Caco-2 (cell line): ENCODE measurements around the gene TMEM171. TPM values are rescaled to one million over a fixed set of nuclear protein-coding genes. Genes with fewer than 3 reads are reported as not detected.

Experiments used
- BruUV-seq: library from RNA; stranded (reverse); fragments of 400-500 nt; replicated peaks from 2 replicates; lab custom pipeline; 2021; lab: Mats Ljungman, UMichigan
- CTCF ChIA-PET: fragments of 300-600 bp; sonication (Branson Sonifier 250); formaldehyde crosslinking; loops from one replicate; lab custom pipeline; 2022; ENCODE audit warnings: antibody characterized with exemption; lab: Charles Lee
- POLR2A ChIA-PET: fragments of 300-600 bp; sonication (Branson Sonifier 250); formaldehyde crosslinking; loops from one replicate; lab custom pipeline; 2022; ENCODE audit warnings: antibody characterized with exemption; lab: Charles Lee
- DNase-seq, 2 experiments: peaks; one replicate each; pipeline versions ENCODE4 v3.0.0 to v3.0.0-alpha.2; 2020 to 2022
- H3K27me3 ChIP-seq: replicated peaks from 2 replicates; pipeline ENCODE4 v1.6.0; 2011; ENCODE audit warnings: low read length; ENCODE audit not compliant: control insufficient read depth, insufficient read depth
- H3K36me3 ChIP-seq: 2 replicates; pipeline ENCODE4 v1.5.1; 2011; ENCODE audit warnings: low read length; ENCODE audit not compliant: control insufficient read depth, insufficient read depth
- H3K4me1 ChIP-seq: fragments of 250-450 bp; sonication (Bioruptor Pico); 2 replicates; pipeline ENCODE4 v1.5.1; 2020; ENCODE audit warnings: mild to moderate bottlenecking
- H3K4me3 ChIP-seq: 2 replicates; pipeline ENCODE4 v1.5.1; 2011; ENCODE audit warnings: low read depth, mild to moderate bottlenecking, control low read depth, low read length
- H3K9me3 ChIP-seq: fragments of 250-450 bp; sonication (Bioruptor Pico); 2 replicates; pipeline ENCODE4 v1.5.1; 2020; ENCODE audit warnings: mild to moderate bottlenecking, moderate library complexity
- H3K27ac Mint-ChIP-seq: one replicate; pipeline ENCODE4 v1.8.0; 2022; ENCODE audit warnings: mixed read lengths; ENCODE audit not compliant: unreplicated experiment
- H3K27me3 Mint-ChIP-seq: one replicate; pipeline ENCODE4 v1.8.0; 2022; ENCODE audit warnings: mixed read lengths; ENCODE audit not compliant: insufficient read depth, unreplicated experiment
- H3K36me3 Mint-ChIP-seq: one replicate; pipeline ENCODE4 v1.8.0; 2022; ENCODE audit warnings: mild to moderate bottlenecking, mixed read lengths; ENCODE audit not compliant: insufficient read depth, unreplicated experiment
- H3K4me1 Mint-ChIP-seq: one replicate; pipeline ENCODE4 v1.8.0; 2022; ENCODE audit warnings: low read depth, mixed read lengths; ENCODE audit not compliant: unreplicated experiment
- H3K4me3 Mint-ChIP-seq: one replicate; pipeline ENCODE4 v1.8.0; 2022; ENCODE audit warnings: mild to moderate bottlenecking, moderate library complexity, mixed read lengths; ENCODE audit not compliant: unreplicated experiment
- H3K9me3 Mint-ChIP-seq: one replicate; pipeline ENCODE4 v1.8.0; 2022; ENCODE audit warnings: mixed read lengths; ENCODE audit not compliant: unreplicated experiment
- CTCF ChIP-seq, 2 experiments: fragments of 200-600 bp in 1 of 2; IDR thresholded peaks; 1 replicate in 1 of 2; 2 replicates in 1 of 2; pipeline versions ENCODE4 v1.5.1 to v1.8.0; 2011 to 2022; ENCODE audit warnings: antibody characterized with exemption in 1 of 2, control low read depth in 1 of 2, inconsistent platforms in 1 of 2, low read depth in 1 of 2, low read length in 1 of 2, mild to moderate bottlenecking in 1 of 2, moderate library complexity in 1 of 2; ENCODE audit not compliant: insufficient read depth in 1 of 2, severe bottlenecking in 1 of 2, unreplicated experiment in 1 of 2
- intact Hi-C: fragments of 100-400 bp; cut with micrococcal nuclease; formaldehyde crosslinking; loops from one replicate; pipeline ENCODE4 v1.10.0; 2022; ENCODE audit not compliant: unreplicated experiment
- total RNA-seq: library from RNA; stranded (reverse); gene quantifications from 2 replicates; pipeline ENCODE4 v1.2.3, GENCODE V29; 2022

The TMEM171 gene
- total RNA-seq, 1 experiment from 2014 or later = 1.2 TPM

- peaks cover 18% of the 10 kb centered on the region for H3K4me1 ChIP-seq
- TF ChIP-seq CTCF (IDR thresholded peaks at IDR 0.05; ENCODE audit: insufficient read depth in 1 of 2, low read depth in 1 of 2, low read length in 1 of 2, severe bottlenecking in 1 of 2, unreplicated experiment in 1 of 2) = no peak
- no peaks in the 10 kb centered on the region for H3K9me3 ChIP-seq
- Mint-ChIP-seq H3K4me1 (peaks cover 17% of the 10 kb centered on the region), H3K4me3 (no peak overlapping the region), H3K27ac (no peak overlapping the region), H3K9me3 (no peaks in the 10 kb centered on the region), H3K36me3 (peaks cover 2% of the 10 kb centered on the region), H3K27me3 (peaks cover 3% of the 10 kb centered on the region)
- no peaks in the 10 kb centered on the region for H3K36me3 ChIP-seq
- DNase-seq = no peak
- POLR2A ChIA-PET = no interaction called here
- no TSS peak for BruUV-seq
- no peak overlapping the region for H3K4me3 ChIP-seq
- no peaks in the 10 kb centered on the region for H3K27me3 ChIP-seq
- intact Hi-C loops = loop anchor here (5.0 kb wide), 2 partner anchors 38 to 67 kb away; no protein-coding TSS in a partner anchor
- CTCF ChIA-PET = no interaction called here
Observed at GRCh38 chr5:73135021-73135420, 14.6 kb downstream of the TMEM171 start.

DNA sequence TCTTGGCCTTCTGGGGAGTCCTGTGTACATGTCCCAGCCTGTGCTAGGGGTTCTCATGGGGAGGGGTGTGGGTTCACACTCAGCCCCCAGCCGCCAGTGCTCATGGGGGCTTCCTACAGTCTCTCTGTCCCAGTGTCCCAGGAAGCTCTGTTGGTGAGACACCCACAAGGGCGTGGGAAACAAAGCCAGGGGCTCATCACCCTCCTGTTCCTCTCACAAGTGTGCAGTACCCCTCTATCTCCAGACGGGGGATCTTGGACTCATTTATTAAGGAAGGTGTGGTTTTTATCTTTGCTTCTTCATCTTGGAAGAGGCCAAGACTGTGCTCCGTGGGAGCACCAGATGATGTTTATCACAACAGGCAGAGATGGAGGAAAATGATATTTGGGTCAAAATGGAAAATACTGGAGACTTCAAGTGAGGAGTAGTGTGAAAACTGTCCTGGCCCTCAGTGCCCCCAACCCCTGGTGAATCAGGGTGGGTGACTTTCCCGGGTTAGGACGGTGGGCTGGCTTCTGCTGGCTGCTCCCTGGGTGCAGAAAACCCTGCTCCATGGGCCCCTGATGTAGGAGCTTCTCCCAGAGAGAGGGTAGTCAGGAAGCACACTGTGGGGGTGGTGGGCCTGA is 15.2 kb downstream of the TMEM171 start:
- CTCF ChIA-PET = no interaction called here

DNA sequence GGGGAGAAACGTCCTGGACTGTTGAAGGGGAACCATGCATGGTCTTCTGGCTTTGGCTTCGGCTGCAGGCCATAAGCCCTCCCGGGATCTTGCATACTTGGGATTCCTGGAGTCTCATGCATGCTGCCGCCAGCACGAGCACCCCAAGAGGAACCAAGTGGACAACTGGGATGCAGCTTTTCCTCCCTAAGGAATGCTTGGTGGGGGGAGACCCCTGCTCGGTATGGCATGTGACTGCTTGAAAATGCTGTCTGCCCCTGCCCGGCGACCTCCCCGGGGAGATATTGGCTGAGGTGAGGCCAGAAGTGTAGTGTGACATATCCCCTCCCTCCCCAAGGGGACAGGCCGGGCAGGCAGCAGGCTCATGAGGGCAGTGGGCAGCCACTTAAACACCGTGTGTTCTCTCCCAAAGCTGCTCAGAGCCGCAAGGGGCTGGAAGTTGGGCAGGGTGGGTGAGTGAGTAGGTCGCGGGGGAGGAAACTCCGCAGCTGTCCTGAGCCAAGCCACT is 15.7 kb downstream of the TMEM171 start:
- H3K4me3 ChIP-seq = no peak overlapping the region
- H3K9me3 ChIP-seq = no peaks in the 10 kb centered on the region
- H3K27ac Mint-ChIP-seq = no peak overlapping the region
- CTCF ChIA-PET = interaction anchor here (1.0 kb wide), 1 partner anchor 80 kb away, joined by 3 read pairs; no protein-coding TSS in a partner anchor
- POLR2A ChIA-PET = no interaction called here
- H3K4me3 Mint-ChIP-seq = no peak overlapping the region
- no peaks in the 10 kb centered on the region for H3K36me3 ChIP-seq
- H3K4me1 Mint-ChIP-seq = peaks cover 13% of the 10 kb centered on the region
- H3K27me3 ChIP-seq = no peaks in the 10 kb centered on the region
- intact Hi-C loops = loop anchor here (5.0 kb wide), 2 partner anchors 39 to 66 kb away; no protein-coding TSS in a partner anchor
- H3K27me3 Mint-ChIP-seq = peaks cover 3% of the 10 kb centered on the region
- H3K9me3 Mint-ChIP-seq = no peaks in the 10 kb centered on the region
- no TSS peak for BruUV-seq
- H3K4me1 ChIP-seq = peaks cover 12% of the 10 kb centered on the region
- no peaks in the 10 kb centered on the region for H3K36me3 Mint-ChIP-seq
- DNase-seq = no peak
- TF ChIP-seq CTCF (IDR thresholded peaks at IDR 0.05; ENCODE audit: insufficient read depth in 1 of 2, low read depth in 1 of 2, low read length in 1 of 2, severe bottlenecking in 1 of 2, unreplicated experiment in 1 of 2) = no peak

More for the DNA sequence above, 15.2 kb downstream of the TMEM171 start:
- Mint-ChIP-seq H3K9me3 (no peaks in the 10 kb centered on the region), H3K4me3 (no peak overlapping the region), H3K36me3 (no peaks in the 10 kb centered on the region), H3K27ac (no peak overlapping the region), H3K4me1 (peaks cover 13% of the 10 kb centered on the region), H3K27me3 (peaks cover 3% of the 10 kb centered on the region)
- no TSS peak for BruUV-seq
- Histone ChIP-seq H3K27me3 (no peaks in the 10 kb centered on the region), H3K36me3 (no peaks in the 10 kb centered on the region), H3K4me1 (peaks cover 18% of the 10 kb centered on the region), H3K9me3 (no peaks in the 10 kb centered on the region), H3K4me3 (no peak overlapping the region)
- POLR2A ChIA-PET = no interaction called here
- TF ChIP-seq CTCF (IDR thresholded peaks at IDR 0.05; ENCODE audit: insufficient read depth in 1 of 2, low read depth in 1 of 2, low read length in 1 of 2, severe bottlenecking in 1 of 2, unreplicated experiment in 1 of 2) = peak; percentile 32 to 54
- DNase-seq = no peak
- intact Hi-C loops = loop anchor here (5.0 kb wide), 2 partner anchors 38 to 67 kb away; no protein-coding TSS in a partner anchor
